Kidney capillary endothelial cell (primary cell): ENCODE results near the gene CD2BP2.
"Not testable (repeated sequence)": the region's sequence is repeated elsewhere in the genome, so short reads cannot be mapped to it uniquely, and the experiment has no call there.

Experiments
- DNase-seq: peaks from one replicate; pipeline ENCODE4 v3.0.0-alpha.2; 2018; ENCODE audit warnings: low spot score

Gene CD2BP2

GRCh38 chr16:30355144-30355953 is at the start of gene CD2BP2:
Gene CD2BP2 (minus strand): TSS chr16:30355308. CDS start chr16:30354681, 627 bp downstream.
- peak; percentile 100 for DNase-seq

- DNase-seq, result no peak
These were observed 46.8 kb upstream of the CD2BP2 start for GRCh38 chr16:30401768-30402425.

- DNase-seq, result no peak
These were observed 44.5 kb upstream of the CD2BP2 start for GRCh38 chr16:30399435-30400186.

GRCh38 chr16:30398661-30399434 is 43.7 kb upstream of the CD2BP2 start:
- no peak for DNase-seq

GRCh38 chr16:30397776-30398660 is 42.9 kb upstream of the CD2BP2 start:
- DNase-seq, result no peak

GRCh38 chr16:30397056-30397455 is 41.9 kb upstream of the CD2BP2 start:
- no peak for DNase-seq

GRCh38 chr16:30396627-30397026 is 41.5 kb upstream of the CD2BP2 start:
- DNase-seq, result not testable (repeated sequence)

GRCh38 chr16:30395992-30396585 is 41.0 kb upstream of the CD2BP2 start:
- no peak for DNase-seq

- no peak for DNase-seq
These were observed 40.3 kb upstream of the CD2BP2 start, which contains the start of gene ZNF48 for GRCh38 chr16:30395155-30395991. Gene ZNF48 (plus strand): TSS chr16:30395420. CDS start chr16:30395795, 375 bp downstream.

GRCh38 chr16:30394592-30395154 is 39.6 kb upstream of the CD2BP2 start:
- DNase-seq, result no peak

- no peak for DNase-seq
These were observed 28.4 kb upstream of the CD2BP2 start for GRCh38 chr16:30383521-30383920.

GRCh38 chr16:30382111-30382881 is 27.2 kb upstream of the CD2BP2 start, which contains the start of gene SEPTIN1:
Gene SEPTIN1 (minus strand): TSS chr16:30382561. CDS start chr16:30382542, 19 bp downstream.
- no peak for DNase-seq

GRCh38 chr16:30381291-30382041 is 26.4 kb upstream of the CD2BP2 start:
- no peak for DNase-seq

GRCh38 chr16:30380803-30381208 is 25.7 kb upstream of the CD2BP2 start:
- no peak for DNase-seq

- DNase-seq, result no peak
These were observed 25.1 kb upstream of the CD2BP2 start for GRCh38 chr16:30380072-30380802.

GRCh38 chr16:30379158-30379783 is 24.2 kb upstream of the CD2BP2 start:
- DNase-seq, result no peak
